Fibroblast of the conjunctiva (primary cell): ENCODE measurements around the gene TRIP10.
A peak's percentile ranks its signal among the peaks of the same experiment; 100 is the strongest.
"Not testable (repeated sequence)": the region's sequence is repeated elsewhere in the genome, so short reads cannot be mapped to it uniquely, and the experiment has no call there.

ENCODE experiments used
- DNase-seq: peaks from one replicate; pipeline ENCODE4 v3.0.0-alpha.2; 2010; ENCODE audit warnings: low read depth

Gene TRIP10

DNA sequence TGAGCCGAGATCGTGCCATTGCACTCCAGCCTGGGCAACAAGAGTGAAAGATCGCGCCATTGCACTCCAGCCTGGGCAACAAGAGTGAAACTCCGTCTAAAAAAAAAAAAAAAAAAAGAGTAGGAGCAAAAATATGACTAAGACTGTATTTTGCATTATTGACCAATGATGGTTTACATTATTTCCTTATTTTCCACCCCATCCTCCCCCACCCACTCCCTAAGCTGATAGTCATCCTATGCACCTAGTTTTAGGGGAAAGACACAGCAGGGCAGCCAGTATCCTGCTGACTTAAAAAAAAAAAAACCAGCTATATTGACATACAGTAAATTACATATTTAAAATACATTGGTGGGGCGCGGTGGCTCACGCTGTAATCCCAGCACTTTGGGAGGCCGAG is 58.2 kb downstream of the TRIP10 start:
- no peak for DNase-seq

DNA sequence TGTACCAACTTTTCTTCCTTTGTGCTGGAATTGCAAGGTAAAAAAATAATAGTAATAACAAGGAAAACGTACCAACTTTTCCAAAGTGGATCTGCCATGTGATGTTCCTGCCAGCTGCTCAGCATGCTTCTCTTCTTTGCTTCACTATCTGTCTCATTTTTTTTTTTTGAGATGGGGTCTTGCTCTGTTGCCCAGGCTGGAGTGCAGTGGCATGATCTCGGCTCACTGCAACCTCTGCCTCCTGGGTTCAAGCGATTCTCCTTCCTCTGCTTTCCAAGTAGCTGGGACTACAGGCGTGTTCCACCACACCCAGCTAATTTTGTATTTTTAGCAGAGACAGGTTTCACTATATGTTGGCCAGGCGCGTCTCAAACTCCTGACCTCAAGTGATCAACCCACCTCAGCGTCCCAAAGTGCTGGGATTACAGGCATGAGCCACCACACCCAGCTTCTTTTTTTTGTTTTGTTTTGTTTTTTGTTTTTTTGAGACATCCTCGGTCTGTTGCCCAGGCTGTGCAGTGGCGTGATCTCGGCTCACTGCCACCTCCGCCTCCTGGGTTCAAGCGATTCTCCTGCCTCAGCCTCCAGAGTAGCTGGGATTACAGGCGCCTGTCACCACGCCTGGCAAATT is 60.8 kb downstream of the TRIP10 start:
- not testable (repeated sequence) for DNase-seq

DNA sequence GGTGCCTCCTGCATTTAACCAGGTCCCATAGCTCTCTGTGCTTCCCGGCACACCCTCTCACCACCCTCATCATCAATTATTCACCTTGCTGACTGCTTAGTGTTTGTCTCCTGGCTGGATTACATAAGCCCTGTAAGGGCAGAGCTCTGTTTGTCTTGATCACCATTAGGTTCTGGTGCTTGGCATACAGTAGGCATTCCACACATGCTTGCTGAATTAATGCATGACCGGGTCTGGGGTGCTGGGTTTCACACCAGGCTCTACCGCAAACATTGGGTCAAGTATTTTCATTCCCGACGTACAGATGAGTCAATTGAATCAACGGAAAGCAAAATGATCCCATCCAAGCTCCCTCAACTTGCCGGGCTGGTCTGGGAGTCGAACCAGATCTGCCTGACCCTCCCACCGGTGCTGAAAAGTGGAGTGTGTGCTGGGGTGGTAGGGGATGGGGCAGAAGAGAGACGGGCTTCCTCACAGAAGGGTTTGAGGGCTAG is 61.6 kb downstream of the TRIP10 start:
- peak; percentile 4 for DNase-seq
